Right ventricle myocardium superior (tissue), 1 donor: Measurements from ENCODE around the gene NRG2. TPM values are rescaled to one million over a fixed set of nuclear protein-coding genes. Genes with fewer than 3 reads are reported as not detected.
A peak's percentile ranks its signal among the peaks of the same experiment; 100 is the strongest.

Source experiments
- ATAC-seq: fragments of 200-7000 bp; cut with Tn5 transposase; one replicate; pipeline ENCODE4 v1.9.1; 2020; ENCODE audit warnings: mild to moderate bottlenecking; ENCODE audit not compliant: poor library complexity
- DNase-seq: peaks from one replicate; pipeline ENCODE4 v3.0.0-alpha.2; 2020
- intact Hi-C: fragments of 100-400 bp; cut with DNase I; formaldehyde crosslinking; loops from one replicate; pipeline ENCODE4 v1.11.2; 2022
- total RNA-seq: library from RNA; stranded (reverse); fragmentation: NEBNext Ultra II Directional; extraction: Animal tissue kit (Norgen Biotek cat#: 25700); gene quantifications from one replicate; pipeline ENCODE4 v1.2.1, GENCODE V29; 2021
- donor health status: DM: no; HTN: yes; CAD: no; lungs with severe emphysema.

Gene NRG2
- total RNA-seq, 1 donor from 2014 or later, result 2.1 TPM

DNA sequence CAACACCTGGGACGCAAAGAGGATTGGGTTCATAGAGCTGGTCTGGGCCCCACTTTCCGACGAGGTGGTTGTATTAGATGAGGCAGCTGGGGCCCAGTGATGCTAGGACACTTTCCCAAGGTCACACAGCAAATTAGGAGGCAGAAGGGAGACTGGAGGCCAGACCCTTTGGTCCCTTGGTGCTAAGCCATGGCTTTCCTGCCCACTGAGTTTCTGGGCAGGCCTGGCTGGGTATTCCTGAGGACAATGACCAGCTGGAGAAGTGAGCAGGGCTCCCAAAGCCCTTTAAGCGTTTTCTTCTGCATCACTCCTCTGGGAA is 181.3 kb downstream of the NRG2 start:
- no peak for ATAC-seq
- no peak for DNase-seq
- intact Hi-C loops, result loop anchor here (5.0 kb wide), 2 partner anchors 75 to 105 kb away; no protein-coding TSS in a partner anchor

DNA sequence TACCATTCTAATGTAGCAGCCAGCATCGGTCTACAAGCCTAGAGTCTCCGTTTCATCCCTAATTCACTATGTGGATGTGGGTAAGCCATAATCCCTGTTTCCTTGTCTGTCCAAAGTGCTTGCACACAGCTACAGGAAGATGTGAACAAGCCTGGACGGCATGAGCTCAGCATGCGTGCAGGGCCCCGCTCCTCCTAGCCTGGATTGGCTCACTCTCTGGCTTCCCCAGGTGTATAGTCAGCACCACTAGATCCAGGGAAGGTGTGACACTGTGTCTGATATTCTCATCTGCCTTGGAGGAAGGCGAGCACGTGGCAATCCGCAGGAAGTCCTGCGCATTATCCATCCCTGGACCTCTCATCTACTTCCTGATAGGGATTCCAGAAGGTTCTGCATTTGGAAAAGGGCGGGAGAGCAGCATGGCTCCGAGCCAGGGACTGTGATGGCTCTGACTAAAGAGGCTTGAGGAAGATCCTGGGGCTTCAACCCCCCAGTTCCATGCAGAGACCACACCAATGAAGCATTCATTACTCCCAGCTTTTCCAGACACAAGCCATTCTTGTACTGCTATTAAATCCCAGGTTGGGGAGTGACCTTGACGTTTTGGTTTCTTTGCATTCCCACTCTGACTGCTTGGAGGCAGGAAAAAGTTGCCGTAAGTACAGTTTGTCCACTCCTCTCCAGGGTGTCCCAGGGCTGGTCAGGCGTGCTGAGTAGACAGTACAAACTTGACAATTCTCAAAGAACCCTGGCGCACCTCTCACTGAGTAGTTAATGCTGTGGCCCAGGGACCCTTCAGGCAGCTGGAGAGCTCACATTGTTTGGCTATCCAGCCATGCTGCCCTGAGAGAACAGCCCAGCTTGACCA is 181.8 kb downstream of the NRG2 start:
- ATAC-seq (no peak), DNase-seq (no peak)
- intact Hi-C loops, result loop anchor here (5.0 kb wide), 2 partner anchors 74 to 106 kb away; no protein-coding TSS in a partner anchor

DNA sequence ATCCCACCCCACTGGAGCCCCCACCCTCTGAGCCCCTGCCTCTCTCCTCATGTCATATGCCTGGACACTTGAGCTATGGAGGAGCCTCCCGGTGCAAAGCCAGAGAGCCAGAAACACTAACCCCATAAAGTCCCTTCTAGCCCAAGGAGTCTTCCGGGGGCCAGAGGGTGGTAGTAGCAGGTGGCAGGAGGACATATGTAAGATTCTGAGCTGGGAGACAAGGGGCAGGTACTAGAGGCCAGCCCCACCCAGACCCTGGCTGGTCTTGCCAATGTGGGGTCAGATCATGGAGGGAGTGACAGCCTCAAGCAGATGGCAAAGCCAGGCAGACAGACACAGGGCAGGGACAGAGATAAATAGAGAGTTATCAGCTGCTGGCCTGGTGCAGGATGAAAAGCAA is 184.1 kb downstream of the NRG2 start:
- DNase-seq (no peak), ATAC-seq (no peak)
- intact Hi-C loops, result no loop called here

DNA sequence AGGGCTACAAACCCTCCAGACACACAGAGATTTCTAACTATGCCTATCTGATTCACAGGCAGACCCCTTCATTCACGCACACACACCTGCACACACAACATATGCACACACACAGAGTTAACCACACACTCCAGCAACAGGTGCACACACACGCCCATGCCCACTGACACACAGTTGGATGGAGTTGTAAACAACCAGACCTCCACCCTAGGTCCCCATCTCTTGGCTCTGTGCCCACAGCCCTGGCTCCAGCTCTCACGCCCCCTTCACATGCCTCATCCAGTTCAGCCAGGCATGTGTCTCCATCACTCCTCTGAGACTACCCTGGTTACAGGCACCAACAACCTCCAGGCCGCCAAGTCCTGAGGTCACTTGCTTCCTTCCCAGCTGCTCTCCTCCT is 186.4 kb downstream of the NRG2 start:
- ATAC-seq (no peak), DNase-seq (peak; percentile 29)
- intact Hi-C loops, result no loop called here

DNA sequence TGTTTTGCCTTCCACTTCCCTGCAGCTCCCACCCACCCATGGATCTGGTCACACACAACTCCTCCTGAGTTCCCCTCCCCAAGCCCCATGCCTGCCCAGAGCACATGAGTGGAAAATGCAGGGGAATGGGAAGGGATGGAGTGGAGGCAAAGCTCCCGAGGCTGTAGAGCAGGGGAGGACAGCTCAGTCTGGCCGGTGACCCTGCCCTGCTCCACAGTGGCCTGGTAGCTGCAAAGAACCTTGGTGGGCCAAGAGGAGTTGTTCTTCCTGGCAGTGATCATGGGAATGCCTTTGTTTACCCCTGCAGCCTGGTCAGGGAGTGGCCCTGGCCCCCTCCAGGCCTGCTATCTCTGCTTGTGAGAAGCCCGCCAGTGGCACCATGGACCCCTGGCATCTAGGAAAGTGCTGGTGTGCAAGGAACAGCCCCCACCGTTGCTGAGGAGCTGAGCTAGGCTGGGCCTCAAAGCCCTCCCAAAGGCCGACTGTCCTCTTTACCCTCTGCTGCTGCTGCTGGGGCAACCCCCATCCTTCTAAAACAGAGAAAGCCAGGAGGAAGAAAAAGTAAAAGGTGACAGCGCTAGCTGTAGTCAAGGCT is 187.1 kb downstream of the NRG2 start:
- ATAC-seq (no peak), DNase-seq (peak; percentile 18)
- intact Hi-C loops, result no loop called here

DNA sequence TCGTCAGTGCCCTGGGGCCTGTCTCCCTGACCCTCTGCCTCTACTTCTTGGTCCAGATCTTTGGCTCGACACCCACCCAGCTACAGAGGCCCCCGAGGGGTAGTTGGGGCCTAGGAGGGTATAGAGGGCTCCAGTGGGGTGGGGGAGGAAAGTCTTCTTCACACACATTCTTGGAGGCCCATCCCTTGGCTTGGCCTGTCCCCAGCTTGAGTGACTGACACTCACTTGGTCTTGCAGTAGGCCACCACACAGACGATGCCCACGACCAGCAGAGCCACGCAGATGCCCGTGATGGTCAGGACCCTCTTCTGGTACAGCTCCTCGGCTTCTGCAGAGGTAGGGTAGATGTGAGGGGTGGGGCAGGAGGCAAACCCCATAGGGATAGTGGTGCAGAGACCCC is 187.6 kb downstream of the NRG2 start:
- ATAC-seq (no peak), DNase-seq (no peak)
- intact Hi-C loops, result no loop called here

DNA sequence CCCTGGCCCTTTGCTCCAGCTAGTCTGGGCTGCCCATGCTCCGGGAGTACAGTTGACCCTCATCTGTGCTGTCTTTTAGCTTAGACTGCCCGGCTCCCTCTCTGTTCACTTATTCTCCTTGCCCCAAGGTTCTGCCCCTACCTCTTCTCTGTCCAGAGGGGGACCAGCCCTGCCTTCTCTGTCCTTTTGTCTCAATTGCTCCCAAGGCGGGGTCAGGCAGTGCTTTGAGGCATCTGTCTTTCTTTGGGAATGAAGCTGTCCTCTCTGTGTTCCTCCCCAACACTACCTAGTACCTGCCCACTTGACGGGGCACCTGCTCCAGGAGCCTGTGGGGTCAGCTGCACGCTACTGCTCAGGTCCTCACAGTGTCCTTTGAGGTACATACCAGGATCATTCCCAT is 188.1 kb downstream of the NRG2 start:
- intact Hi-C loops, result no loop called here
- ATAC-seq (no peak), DNase-seq (no peak)

DNA sequence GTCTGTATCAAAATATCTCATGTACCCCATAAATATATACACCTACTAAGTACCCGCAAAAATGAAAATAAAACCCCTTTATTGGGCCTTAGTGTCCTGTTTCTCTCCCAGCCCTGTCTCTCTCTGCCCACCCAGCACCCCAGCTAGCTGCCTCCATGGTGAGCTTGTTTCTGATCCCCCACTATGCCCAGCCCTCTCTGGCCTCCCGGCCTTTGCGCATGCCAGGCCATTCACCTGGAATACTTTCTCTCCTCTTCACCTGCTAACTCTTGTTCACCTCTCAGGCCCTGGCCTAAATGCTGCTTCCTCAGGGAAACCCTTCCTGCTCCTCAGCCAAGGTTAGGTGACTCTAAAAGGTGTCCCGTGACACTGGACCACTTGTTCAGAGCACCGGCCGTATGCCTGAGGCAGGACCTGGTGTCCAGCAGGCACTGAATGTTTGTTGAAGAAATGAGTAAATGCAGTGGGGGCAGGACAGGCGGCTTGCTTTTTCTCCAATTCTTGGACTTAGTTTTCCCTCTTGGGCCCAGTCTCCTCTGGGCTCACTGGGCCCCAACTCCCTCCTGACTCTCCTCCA is 189.0 kb downstream of the NRG2 start:
- intact Hi-C loops, result no loop called here
- ATAC-seq, result no peak
- no peak for DNase-seq

DNA sequence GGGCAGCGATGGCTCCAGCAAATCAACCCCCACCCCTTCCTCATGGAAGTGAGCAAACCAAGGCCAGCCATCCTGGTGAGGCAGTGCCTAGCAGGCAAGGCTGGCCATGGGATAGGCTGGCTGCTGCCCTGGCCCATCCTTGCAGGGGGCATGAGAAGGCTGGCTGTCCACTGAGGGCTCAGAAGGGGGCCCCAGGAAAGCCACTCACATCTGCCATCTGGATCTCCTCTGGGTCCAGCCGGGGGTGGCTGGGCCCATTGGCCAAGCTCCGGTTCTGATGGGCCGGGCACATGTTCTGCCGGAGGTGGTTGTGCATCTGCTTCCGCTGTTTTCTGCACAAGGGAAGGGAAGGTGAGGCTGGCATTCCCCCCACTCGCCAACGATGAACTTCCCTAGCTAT is 190.4 kb downstream of the NRG2 start:
- no peak for DNase-seq
- ATAC-seq, result no peak
- intact Hi-C loops, result no loop called here

DNA sequence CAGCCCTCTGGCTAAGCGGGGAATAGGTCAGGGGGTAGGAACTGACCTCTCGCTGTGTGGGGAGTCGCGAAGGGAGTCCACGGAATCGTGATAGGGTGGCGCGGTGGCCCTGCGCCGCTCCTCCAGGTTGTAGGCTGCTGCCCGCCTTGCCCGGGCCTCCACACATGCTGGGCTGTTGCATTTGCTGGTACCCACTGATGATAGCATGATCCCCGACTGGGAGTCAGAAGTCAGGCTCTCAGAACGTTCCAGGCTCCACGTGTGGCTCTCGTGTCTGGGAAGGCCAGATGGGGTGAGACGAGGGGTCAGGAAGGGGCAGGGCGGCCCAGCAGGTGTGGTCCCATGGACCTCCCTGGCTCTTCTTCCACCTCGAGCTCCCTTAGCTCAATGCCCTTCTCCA is 191.5 kb downstream of the NRG2 start:
- intact Hi-C loops, result no loop called here
- no peak for ATAC-seq
- no peak for DNase-seq

DNA sequence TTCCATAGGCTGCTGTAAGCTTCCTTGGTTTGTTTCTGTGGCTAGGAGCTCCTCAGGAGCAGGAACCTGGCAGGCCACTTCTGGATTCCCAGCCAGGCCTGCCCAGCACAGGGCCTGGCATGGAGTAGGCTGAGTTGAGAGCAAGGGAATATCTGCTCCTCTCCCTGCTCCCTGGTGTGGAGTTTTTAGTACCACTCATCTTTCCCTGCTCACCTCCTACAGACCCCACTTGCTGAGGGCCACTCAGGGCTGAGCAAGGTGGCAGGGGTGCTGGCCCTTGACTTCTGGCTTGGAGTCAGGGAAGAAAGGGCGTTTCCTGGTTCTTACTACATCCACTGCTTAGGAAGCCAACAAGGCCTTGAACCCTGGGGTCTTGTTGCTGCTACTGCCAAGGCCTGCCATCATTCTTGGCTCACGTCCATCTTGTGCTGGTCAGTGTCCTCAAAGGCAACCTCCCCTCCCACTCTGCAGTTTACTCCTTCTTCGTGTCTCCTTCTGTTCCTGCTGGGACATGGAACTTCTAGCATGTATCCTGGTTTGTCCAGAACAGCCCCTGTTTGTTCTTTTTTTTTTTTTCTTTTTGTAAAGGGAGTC is 192.6 kb downstream of the NRG2 start:
- intact Hi-C loops, result no loop called here
- DNase-seq (no peak), ATAC-seq (no peak)

DNA sequence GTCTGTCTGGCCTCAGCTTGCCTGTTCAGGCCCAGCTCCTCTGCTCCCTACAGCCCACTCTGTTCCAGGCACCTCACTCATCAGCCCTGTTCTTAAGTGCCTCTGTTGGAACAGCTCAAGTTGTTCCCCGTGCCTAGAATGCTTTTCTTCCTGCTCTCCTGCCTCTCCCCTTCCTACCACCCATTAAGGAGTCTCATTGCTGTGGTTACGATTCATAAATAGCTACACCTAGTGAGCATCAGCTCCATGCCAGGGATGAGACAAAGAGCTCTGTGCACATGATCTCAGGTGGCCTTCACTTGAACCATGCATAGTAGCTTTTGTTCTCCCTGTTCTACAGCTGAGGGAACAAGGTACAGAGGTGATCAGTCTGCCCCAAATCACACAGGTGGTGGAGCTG is 193.2 kb downstream of the NRG2 start:
- intact Hi-C loops, result no loop called here
- ATAC-seq (no peak), DNase-seq (no peak)

DNA sequence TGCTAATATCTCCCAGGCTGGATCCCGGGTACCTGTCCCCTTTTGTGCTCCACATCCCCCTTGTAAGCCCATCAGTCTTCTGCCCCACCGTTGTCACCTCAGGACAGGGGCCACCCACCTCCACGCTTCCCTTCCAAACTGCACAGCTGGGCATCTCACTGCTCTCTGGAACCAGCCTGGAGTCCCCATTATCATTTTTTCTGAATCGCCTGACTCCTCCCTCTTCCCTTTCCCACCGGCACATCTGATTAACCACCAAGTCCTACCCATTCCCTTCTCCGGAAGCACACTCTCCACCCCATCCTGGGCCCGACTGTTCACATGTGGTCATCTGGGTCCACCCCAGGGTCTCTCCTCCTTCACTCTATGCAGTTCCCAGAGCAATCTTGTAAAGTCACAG is 193.6 kb downstream of the NRG2 start:
- intact Hi-C loops, result no loop called here
- no peak for DNase-seq
- no peak for ATAC-seq

DNA sequence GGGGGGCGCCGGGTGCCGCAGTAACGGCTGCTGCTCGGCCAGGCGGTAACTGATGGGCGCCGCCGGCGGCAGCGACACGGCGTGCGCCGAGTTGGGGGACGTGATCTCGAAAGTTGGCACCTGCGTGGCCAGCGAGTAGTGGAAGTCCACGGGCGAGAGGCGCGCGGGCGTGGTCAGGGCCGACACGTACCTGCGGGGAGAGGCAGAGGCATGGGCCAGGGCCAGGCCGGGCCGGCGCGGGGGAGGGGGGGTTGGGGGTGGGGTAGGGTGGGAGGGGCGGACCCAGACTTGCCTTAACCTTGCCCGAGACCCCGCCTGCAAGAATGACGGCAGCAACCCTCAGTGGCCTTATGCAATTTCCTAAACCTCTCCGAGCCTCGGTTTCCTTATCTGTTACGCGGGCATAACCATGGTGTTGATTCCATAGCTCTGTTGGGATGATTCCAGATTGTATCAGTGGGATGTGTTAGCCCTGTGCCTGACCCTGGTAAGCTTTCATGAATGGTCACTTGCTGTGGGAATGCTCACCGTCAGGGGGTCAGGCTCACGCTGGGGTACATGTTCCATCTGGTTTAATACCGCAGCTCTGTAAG is 194.5 kb downstream of the NRG2 start:
- ATAC-seq, result peak; percentile 20
- intact Hi-C loops, result no loop called here
- DNase-seq, result peak; percentile 58

DNA sequence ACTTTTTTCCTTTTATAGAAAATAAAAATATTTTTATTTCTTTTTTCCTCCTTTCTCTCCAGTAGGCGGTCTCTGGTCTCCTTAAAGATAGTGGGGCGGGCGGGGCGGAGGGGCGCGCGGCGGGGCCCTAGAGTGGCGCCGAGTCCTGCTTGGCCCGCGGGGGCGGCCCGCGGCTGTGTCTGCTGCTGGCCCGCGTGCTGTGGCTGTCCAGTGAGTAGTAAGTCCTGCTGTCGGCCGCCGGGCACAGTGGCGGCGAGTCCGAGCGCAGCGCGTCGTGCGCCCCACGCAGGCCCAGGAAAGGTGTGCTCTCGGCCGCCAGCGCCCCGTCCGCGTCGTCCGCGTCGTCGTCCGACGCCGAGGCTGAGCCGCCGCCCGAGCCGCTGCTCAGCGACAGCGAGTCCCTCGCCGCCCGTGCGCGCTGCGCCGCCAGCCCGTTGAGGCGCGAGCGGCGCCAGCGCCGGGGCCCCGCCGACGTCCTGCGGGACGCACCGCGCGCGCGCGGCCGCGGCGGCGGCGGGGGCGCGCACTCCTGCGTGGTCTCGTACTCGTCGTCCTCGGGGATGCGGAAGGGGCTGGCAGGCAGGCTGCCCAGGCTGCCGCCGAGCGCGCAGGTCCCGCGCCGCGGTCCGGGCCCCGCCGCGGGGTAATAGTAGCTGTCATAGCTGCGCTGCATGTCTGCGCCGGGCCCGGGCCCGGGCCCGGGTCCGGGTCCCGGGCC is 195.2 kb downstream of the NRG2 start:
- ATAC-seq, result peak; percentile 81

DNA sequence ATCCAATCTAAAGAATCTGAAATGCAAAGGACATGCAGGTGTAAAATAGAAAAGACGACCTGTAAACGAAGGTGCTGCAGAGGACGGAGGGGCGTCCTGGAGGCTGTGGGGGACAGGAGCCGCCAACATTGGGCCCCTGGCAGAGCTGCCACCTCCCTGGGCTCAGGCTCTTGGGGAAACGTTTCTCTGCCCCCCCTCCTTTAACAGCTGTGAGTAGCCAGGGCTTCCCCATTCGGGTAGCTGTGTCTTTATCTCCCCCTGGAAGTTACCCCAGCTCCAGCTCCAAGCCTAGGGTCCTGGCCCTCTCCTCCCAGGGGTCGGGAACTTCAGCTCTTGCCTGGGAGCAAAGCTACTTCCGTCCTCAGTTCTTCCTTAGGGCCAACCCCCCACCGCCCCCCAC is 196.0 kb downstream of the NRG2 start:
- no peak for ATAC-seq
- intact Hi-C loops, result no loop called here
- DNase-seq, result no peak

More for the DNA sequence above, 195.2 kb downstream of the NRG2 start:
- DNase-seq, result peak; percentile 73
- intact Hi-C loops, result no loop called here

DNA sequence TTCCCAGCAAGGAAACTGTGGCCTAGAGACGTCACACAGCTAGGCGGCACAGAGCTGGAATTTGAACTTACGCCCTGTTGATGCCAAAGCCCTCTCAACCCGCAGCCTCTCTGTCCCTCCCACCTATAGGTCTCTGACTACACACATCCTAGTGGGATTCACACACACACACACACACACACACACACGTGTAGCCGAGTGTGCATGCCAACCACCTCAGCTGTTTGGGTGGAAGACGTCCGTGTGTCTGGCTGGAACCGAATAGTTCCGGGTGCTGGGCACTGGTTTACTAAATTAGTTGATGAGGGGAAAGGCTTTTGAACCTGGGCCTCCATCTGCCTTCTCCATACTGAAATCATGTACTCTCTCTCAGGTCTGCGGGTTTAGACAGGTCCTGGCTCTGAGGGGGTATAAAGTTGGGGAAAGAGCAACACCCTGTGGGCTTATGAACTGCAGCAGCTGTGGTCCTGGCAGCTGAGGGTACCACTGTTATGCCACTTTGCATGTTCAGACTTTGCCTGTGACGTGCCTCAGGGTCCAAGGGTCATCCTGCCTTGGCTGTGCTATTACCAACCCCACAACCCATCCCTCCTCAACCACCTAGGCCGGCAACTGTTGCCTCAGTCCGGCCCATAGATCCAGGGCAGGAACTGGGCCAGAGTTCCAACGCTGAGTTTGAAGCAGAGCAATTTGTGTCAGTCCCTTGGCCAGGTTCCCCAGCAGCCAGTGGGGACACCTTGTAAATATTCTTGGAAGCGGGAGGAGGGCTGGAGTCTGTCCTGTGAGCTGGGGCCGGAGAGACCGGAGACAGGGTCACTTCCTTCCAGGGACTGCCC is 197.0 kb downstream of the NRG2 start:
- ATAC-seq (no peak), DNase-seq (no peak)
- intact Hi-C loops, result no loop called here
